Adrenal gland (tissue), 12 donors: ENCODE measurements around the gene GHRHR. TPM values are rescaled to one million over a fixed set of nuclear protein-coding genes. Genes with fewer than 3 reads are reported as not detected.

Source experiments
- DNase-seq, 7 donors: peaks; one replicate each; pipeline ENCODE4 v3.0.0-alpha.2; 2019 to 2020
- H3K27ac ChIP-seq, 5 donors: fragments of 200-600 bp; sonication (generic) in 4 of 5; 1 replicate in 3 of 5; 2 replicates in 2 of 5; pipeline versions ENCODE4 v1.5.1 to v1.8.0; 2016 to 2020; ENCODE audit warnings: mild to moderate bottlenecking in 1 of 5
- H3K27me3 ChIP-seq: fragments of 200-600 bp; 2 replicates; pipeline ENCODE4 v1.8.0; 2021
- H3K36me3 ChIP-seq, 2 donors: fragments of 200-600 bp; replicated peaks in 1 of 2; 1 replicate in 1 of 2; 2 replicates in 1 of 2; pipeline versions ENCODE4 v1.5.1 to v1.8.0; 2018 to 2022
- H3K4me1 ChIP-seq, 2 donors: fragments of 200-600 bp; replicated peaks in 1 of 2; 1 replicate in 1 of 2; 2 replicates in 1 of 2; pipeline versions ENCODE4 v1.5.1 to v1.8.0; 2018 to 2021
- H3K4me3 ChIP-seq, 4 donors: fragments of 200-600 bp; sonication (generic) in 3 of 4; one replicate each; pipeline ENCODE4 v1.5.1; 2016 to 2018
- H3K9me3 ChIP-seq, 3 donors: fragments of 200-600 bp; sonication (generic) in 1 of 3; replicated peaks in 1 of 3; 1 replicate in 2 of 3; 2 replicates in 1 of 3; pipeline versions ENCODE4 v1.5.1 to v1.8.0; 2016 to 2021
- CTCF ChIP-seq, 6 experiments: fragments of 450-650 bp in 4 of 6; fragments of 200-600 bp in 2 of 6; sonication (generic) in 1 of 6; IDR thresholded peaks; 1 replicate in 5 of 6; 2 replicates in 1 of 6; pipeline versions ENCODE4 v1.5.1 to v1.8.0; 2016 to 2021; ENCODE audit warnings: antibody characterized with exemption in 6 of 6, mild to moderate bottlenecking in 2 of 6, moderate library complexity in 1 of 6
- POLR2A ChIP-seq, 2 donors: fragments of 450-650 bp; IDR thresholded peaks; one replicate each; pipeline ENCODE4 v1.6.1; 2017; ENCODE audit warnings: antibody characterized with exemption in 2 of 2, mild to moderate bottlenecking in 2 of 2, moderate library complexity in 1 of 2
- WGBS, 4 donors: extraction: QIAGEN DNeasy Blood & Tissue Kit in 2 of 4; methylation state at CpG; one replicate each; pipeline versions ENCODE4 v1.1.5 to v1.1.7; 2013 to 2017; 5-methylcytosine and 5-hydroxymethylcytosine counted together
- intact Hi-C, 2 donors: fragments of 100-400 bp; cut with DNase I; formaldehyde crosslinking; loops; one replicate each; pipeline versions ENCODE4 v1.14.1 to v1.15.0; 2022 to 2023
- polyA plus RNA-seq, 3 donors: library from polyadenylated mRNA; stranded (reverse); fragments of 200-250 nt in 2 of 3; fragments of 350-450 nt in 1 of 3; fragmentation: Illumina TruSeq in 1 of 3; extraction: RNeasy Lipid Tissue Mini Kit (QIAGEN cat#74804) in 1 of 3; gene quantifications; one replicate each; pipeline ENCODE4 v1.2.3, GENCODE V29; 2013 to 2014
- total RNA-seq, 9 donors: library from RNA; depleted of rRNA in 4 of 9; stranded (reverse); fragments of >200 nt in 4 of 9; fragments of 120-200 nt in 1 of 9; fragmentation: NEBNext Ultra II Directional in 1 of 9; extraction: Animal tissue kit (Norgen Biotek cat#: 25700) in 1 of 9; gene quantifications; one replicate each; pipeline versions ENCODE4 v1.1.0 to v1.2.4, GENCODE V29; 2013 to 2023
- donor health status: healthy with polysubstance abuse.
- donor health status: Bipolar disorder and iron deficiency.
- donor health status: DM: yes; HTN: yes; CAD: no.
- donor health status: DM: no; HTN: no; CAD: no.
- donor health status: DM: no; HTN: no; CAD: no.
- donor health status: DM: yes; HTN: yes; CAD: no.

The GHRHR gene
- total and polyA plus RNA-seq, 12 donors: 0.33 to 11.5 (median 0.64) TPM; not detected in 6

GRCh38 chr7:30987178-30987577 is 23.4 kb downstream of the GHRHR start:
- intact Hi-C loops: no loop called here
- no peaks in the 10 kb centered on the region for H3K9me3 ChIP-seq
- no peak for DNase-seq
- H3K36me3 ChIP-seq: no peaks in the 10 kb centered on the region
- TF ChIP-seq POLR2A (IDR thresholded peaks at IDR 0.05) (no peak), CTCF (IDR thresholded peaks at IDR 0.05) (no peak)
- no peak overlapping the region for H3K4me3 ChIP-seq
- H3K27me3 ChIP-seq: no peaks in the 10 kb centered on the region
- no peak overlapping the region for H3K27ac ChIP-seq
- H3K4me1 ChIP-seq: peaks cover 12 to 14% of the 10 kb centered on the region in 2 donors
- WGBS, 4 donors: 81 to 86% (median 81%) methylated on average over 7 of the region's 7 CpGs

- Histone ChIP-seq H3K27me3 (no peaks in the 10 kb centered on the region), H3K27ac (no peak overlapping the region), H3K9me3 (no peaks in the 10 kb centered on the region), H3K4me3 (no peak overlapping the region), H3K36me3 (no peaks in the 10 kb centered on the region), H3K4me1 (peaks cover 12 to 14% of the 10 kb centered on the region in 2 donors)
- no peak for DNase-seq
- WGBS, 4 donors: 82 to 97% (median 89%) methylated on average over 4 to 5 of the region's 5 CpGs
- TF ChIP-seq POLR2A (IDR thresholded peaks at IDR 0.05) (no peak), CTCF (IDR thresholded peaks at IDR 0.05) (no peak)
- intact Hi-C loops: no loop called here
Measured at GRCh38 chr7:30987936-30988335, 24.2 kb downstream of the GHRHR start.

- peak; percentile 84 to 93 (median 90) for DNase-seq
- intact Hi-C loops: no loop called here
Measured at GRCh38 chr7:30988351-30989005, 24.7 kb downstream of the GHRHR start.

More at GRCh38 chr7:30988351-30989005, 24.7 kb downstream of the GHRHR start:
- 11 to 33% (median 17%) methylated on average over 3 to 19 of the region's 19 CpGs for WGBS, 4 donors
- no peaks in the 10 kb centered on the region for H3K27me3 ChIP-seq
- H3K36me3 ChIP-seq: no peaks in the 10 kb centered on the region
- no peaks in the 10 kb centered on the region for H3K9me3 ChIP-seq
- no peak overlapping the region for H3K27ac ChIP-seq
- no peak overlapping the region for H3K4me3 ChIP-seq
- no peak for TF ChIP-seq POLR2A (IDR thresholded peaks at IDR 0.05)
- TF ChIP-seq CTCF (IDR thresholded peaks at IDR 0.05): no peak
- peaks cover 12 to 14% of the 10 kb centered on the region in 2 donors for H3K4me1 ChIP-seq
